T-cell (primary cell): ENCODE data around the gene RTP5. TPM values are rescaled to one million over a fixed set of nuclear protein-coding genes. Genes with fewer than 3 reads are reported as not detected.

Source experiments
- ATAC-seq, 4 experiments: fragments of 200-7000 bp in 3 of 4; fragments of 150-1000 bp in 1 of 4; cut with Tn5 transposase; replicated peaks in 1 of 4; 1 replicate in 3 of 4; 2 replicates in 1 of 4; pipeline ENCODE4 v1.10.0; 2021; ENCODE audit warnings: moderate library complexity in 3 of 4, mild to moderate bottlenecking in 2 of 4, moderate number of reproducible peaks in 1 of 4
- CTCF ChIA-PET, 2 donors: fragments of 300-600 bp; sonication (Branson Sonifier 250); formaldehyde crosslinking; loops; one replicate each; lab custom pipeline; 2022; ENCODE audit warnings: antibody characterized with exemption in 2 of 2; lab: Charles Lee
- POLR2A ChIA-PET, 2 donors: fragments of 300-600 bp; sonication (Branson Sonifier 250); formaldehyde crosslinking; loops; one replicate each; lab custom pipeline; 2022; ENCODE audit warnings: antibody characterized with exemption in 2 of 2; lab: Charles Lee
- DNase-seq, 35 experiments: peaks; one replicate each; pipeline versions ENCODE4 v3.0.0 to v3.0.0-alpha.2; 2013 to 2023
- H3K27ac ChIP-seq: one replicate; pipeline ENCODE4 v1.5.1; 2013; ENCODE audit warnings: low read length
- H3K27me3 ChIP-seq, 2 experiments: replicated peaks in 1 of 2; 1 replicate in 1 of 2; 2 replicates in 1 of 2; pipeline versions ENCODE4 v1.6.1 to v1.7.0; 2013; ENCODE audit warnings: low read length in 1 of 2, mixed read lengths in 1 of 2; ENCODE audit not compliant: control insufficient read depth in 2 of 2, insufficient read depth in 2 of 2; ENCODE audit errors: extremely low read depth in 1 of 2
- H3K36me3 ChIP-seq, 2 donors: 1 replicate in 1 of 2; 2 replicates in 1 of 2; pipeline versions ENCODE4 v1.6.1 to v1.7.0; 2013; ENCODE audit warnings: low read length in 1 of 2; ENCODE audit not compliant: control insufficient read depth in 2 of 2, insufficient read depth in 1 of 2; ENCODE audit errors: extremely low read depth in 1 of 2
- H3K4me1 ChIP-seq, 2 experiments: 1 replicate in 1 of 2; 2 replicates in 1 of 2; pipeline versions ENCODE4 v1.6.1 to v1.7.0; 2013; ENCODE audit warnings: low read length in 2 of 2, mixed read lengths in 1 of 2; ENCODE audit not compliant: insufficient read depth in 2 of 2, control insufficient read depth in 1 of 2; ENCODE audit errors: extremely low read depth in 1 of 2
- H3K4me3 ChIP-seq, 2 donors: 1 replicate in 1 of 2; 2 replicates in 1 of 2; pipeline versions ENCODE4 v1.5.1 to v1.7.0; 2013; ENCODE audit warnings: mild to moderate bottlenecking in 2 of 2, low read length in 1 of 2, moderate library complexity in 1 of 2; ENCODE audit not compliant: control insufficient read depth in 1 of 2; ENCODE audit errors: extremely low read depth in 1 of 2
- H3K9me3 ChIP-seq: 2 replicates; pipeline ENCODE4 v1.7.0; 2013
- H3K27ac Mint-ChIP-seq, 2 donors: one replicate each; pipeline ENCODE4 v1.8.0; 2020 to 2021; ENCODE audit warnings: mild to moderate bottlenecking in 2 of 2, mixed read lengths in 2 of 2
- H3K27me3 Mint-ChIP-seq, 2 donors: one replicate each; pipeline ENCODE4 v1.8.0; 2021 to 2022; ENCODE audit warnings: mixed read lengths in 2 of 2
- H3K36me3 Mint-ChIP-seq: one replicate; pipeline ENCODE4 v1.8.0; 2021; ENCODE audit warnings: mixed read lengths
- H3K4me1 Mint-ChIP-seq, 3 donors: one replicate each; pipeline ENCODE4 v1.8.0; 2020 to 2022; ENCODE audit warnings: mixed read lengths in 3 of 3, mild to moderate bottlenecking in 1 of 3
- H3K4me3 Mint-ChIP-seq, 3 donors: one replicate each; pipeline ENCODE4 v1.8.0; 2020 to 2022; ENCODE audit warnings: mild to moderate bottlenecking in 3 of 3, mixed read lengths in 3 of 3, moderate library complexity in 3 of 3
- H3K9me3 Mint-ChIP-seq, 3 donors: one replicate each; pipeline ENCODE4 v1.8.0; 2020 to 2022; ENCODE audit warnings: mixed read lengths in 3 of 3
- WGBS: methylation state at CpG from one replicate; pipeline ENCODE4 v1.1.5; 2013; ENCODE audit warnings: missing lambda C conversion rate; ENCODE audit not compliant: insufficient coverage; 5-methylcytosine and 5-hydroxymethylcytosine counted together
- total RNA-seq, 35 experiments: library from RNA in 6 of 35; stranded (reverse) in 6 of 35; fragments of 120-200 nt in 1 of 35; gene quantifications; one replicate each; pipeline versions ENCODE4 v1.2.1 to v1.2.4 and lab custom pipeline; 2013 to 2026

RTP5 gene
- total RNA-seq, 5 donors from 2014 or later (not counting 1 experiment from before 2014, with no cell fraction given): 0.26 to 1.4 (median 1.3) TPM

DNA sequence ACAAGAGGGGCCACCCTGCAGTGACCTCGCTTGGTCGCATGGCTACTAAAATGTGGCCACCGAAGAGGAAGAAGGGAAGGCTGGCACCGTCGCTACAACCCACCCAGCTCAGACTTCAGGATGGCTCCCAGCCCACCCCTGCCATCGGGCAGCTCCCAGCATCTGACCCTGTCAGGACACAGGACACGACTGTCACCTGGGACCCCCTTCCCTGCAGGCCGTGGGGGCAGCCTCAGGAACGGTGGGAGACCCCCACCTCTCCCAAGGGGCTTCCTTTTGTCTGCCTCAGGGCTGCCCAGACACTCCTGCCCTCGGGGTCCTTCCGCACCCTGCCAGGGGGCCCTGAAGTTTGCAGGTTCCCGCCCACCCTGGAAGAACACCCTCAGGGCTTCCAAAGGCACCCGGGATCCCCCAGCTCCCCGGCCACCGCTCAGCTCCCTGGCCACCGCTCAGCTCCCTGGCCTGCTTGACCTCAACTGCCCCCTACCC is 7.7 kb downstream of the RTP5 start:
- Histone ChIP-seq H3K4me1 (peaks cover 2 to 56% of the 10 kb centered on the region in 2 experiments), H3K36me3 (no peaks in the 10 kb centered on the region), H3K9me3 (no peaks in the 10 kb centered on the region), H3K27me3 (no peaks in the 10 kb centered on the region), H3K27ac (no peak overlapping the region), H3K4me3 (no peak overlapping the region)
- H3K4me3 Mint-ChIP-seq: no peak overlapping the region
- H3K36me3 Mint-ChIP-seq: no peaks in the 10 kb centered on the region
- H3K27me3 Mint-ChIP-seq: no peaks in the 10 kb centered on the region
- no peak for DNase-seq
- peaks cover 13 to 23% (median 13%) of the 10 kb centered on the region in 3 donors for H3K4me1 Mint-ChIP-seq
- ChIA-PET POLR2A (no interaction called here), CTCF (no interaction called here)
- 78% methylated on average over 9 of the region's 16 CpGs for WGBS
- no peaks in the 10 kb centered on the region for H3K9me3 Mint-ChIP-seq
- no peak overlapping the region for H3K27ac Mint-ChIP-seq
- no peak for ATAC-seq

DNA sequence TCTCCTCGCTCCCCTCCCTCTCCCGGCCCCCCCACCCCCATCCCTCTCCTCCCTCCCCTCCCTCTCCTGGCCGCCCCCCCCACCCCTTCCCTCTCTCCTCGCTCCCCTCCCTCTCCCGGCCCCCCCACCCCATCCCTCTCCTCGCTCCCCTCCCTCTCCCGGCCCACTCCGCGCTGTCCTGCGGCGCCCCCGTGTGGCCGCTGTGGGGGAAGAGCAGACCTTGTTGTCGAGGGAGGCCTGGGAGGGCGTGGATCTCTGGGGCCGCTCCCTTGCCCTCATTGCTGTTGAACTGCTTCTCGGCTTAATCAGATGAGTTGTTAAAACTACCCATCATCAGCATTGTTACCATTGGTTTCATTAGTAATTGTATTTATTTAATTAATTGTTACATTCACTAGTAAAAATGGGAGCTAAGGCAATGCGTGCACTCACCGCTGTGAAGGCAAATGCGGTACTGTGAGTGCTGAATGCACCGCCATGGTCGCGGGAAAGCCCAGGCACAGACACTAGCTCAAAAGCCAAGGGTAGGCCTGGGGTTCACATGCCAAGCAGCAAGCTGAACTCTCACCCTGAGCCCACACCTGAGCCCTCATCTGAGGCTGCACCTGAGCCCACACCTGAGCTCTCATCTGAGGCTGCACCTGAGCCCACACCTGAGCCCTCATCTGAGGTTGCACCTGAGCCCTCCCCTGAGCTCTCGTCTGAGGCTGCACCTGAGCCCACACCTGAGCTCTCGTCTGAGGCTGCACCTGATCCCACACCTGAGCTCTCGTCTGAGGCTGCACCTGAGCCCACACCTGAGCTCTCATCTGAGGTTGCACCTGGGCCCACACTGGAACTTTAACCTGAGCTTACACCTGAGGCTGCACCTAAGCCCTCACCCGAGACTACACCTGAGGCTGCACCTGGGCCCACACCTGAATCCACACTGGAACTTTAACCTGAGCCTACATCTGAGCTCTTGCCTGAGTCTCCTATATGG is 8.8 kb downstream of the RTP5 start:
- Histone ChIP-seq H3K4me3 (no peak overlapping the region), H3K36me3 (peaks cover 0 to 4% of the 10 kb centered on the region in 2 donors), H3K27ac (no peak overlapping the region), H3K27me3 (no peaks in the 10 kb centered on the region), H3K4me1 (peaks cover 12 to 54% of the 10 kb centered on the region in 2 experiments), H3K9me3 (no peaks in the 10 kb centered on the region)
- H3K27me3 Mint-ChIP-seq: no peaks in the 10 kb centered on the region
- no peaks in the 10 kb centered on the region for H3K36me3 Mint-ChIP-seq
- 80% methylated on average over 9 of the region's 27 CpGs for WGBS
- DNase-seq (peak; percentile 44 to 89 (median 67)), ATAC-seq (peak in 1 of 4 experiments; percentile 10)
- ChIA-PET POLR2A (no interaction called here), CTCF (interaction anchor here (0.6 to 1.5 kb wide), 8 partner anchors 10 to 798 kb away, joined by 3 to 9 read pairs (median 5); partner anchors contain the start of genes D2HGDH (in 1 of the 2), DTYMK (in 1 of the 2) and ING5 (in 1 of the 2))
- no peak overlapping the region for H3K4me3 Mint-ChIP-seq
- peaks cover 23 to 30% (median 23%) of the 10 kb centered on the region in 3 donors for H3K4me1 Mint-ChIP-seq
- H3K9me3 Mint-ChIP-seq: no peaks in the 10 kb centered on the region
- peak overlapping the region in 1 of 2 donors; percentile 19 for H3K27ac Mint-ChIP-seq

DNA sequence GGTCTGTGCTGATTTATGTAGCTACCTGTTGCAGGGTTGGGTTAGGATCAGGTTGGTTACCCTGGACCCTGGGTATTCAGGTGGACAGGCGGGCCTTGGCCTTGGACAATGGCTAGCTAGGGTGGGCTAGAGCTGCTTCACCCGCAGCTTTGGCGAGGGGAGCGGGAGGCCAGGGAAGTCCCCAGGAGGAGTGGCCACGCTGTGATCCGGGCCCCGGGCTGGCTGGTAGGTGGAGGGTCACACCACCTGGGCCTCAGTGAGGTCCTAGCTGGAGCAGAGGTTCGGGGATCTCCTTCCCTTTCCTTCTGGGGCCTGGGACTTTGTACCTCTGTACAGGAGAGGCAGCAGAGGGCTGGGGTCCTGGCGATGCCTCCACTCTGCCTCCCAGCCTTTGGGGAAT is 9.8 kb downstream of the RTP5 start:
- H3K27ac ChIP-seq: no peak overlapping the region
- Mint-ChIP-seq H3K4me1 (peaks cover 24 to 35% (median 31%) of the 10 kb centered on the region in 3 donors), H3K27ac (no peak overlapping the region), H3K27me3 (no peaks in the 10 kb centered on the region), H3K9me3 (no peaks in the 10 kb centered on the region), H3K4me3 (no peak overlapping the region), H3K36me3 (peaks cover 1% of the 10 kb centered on the region)
- H3K4me3 ChIP-seq: no peak overlapping the region
- ATAC-seq (no peak), DNase-seq (no peak)
- H3K27me3 ChIP-seq: no peaks in the 10 kb centered on the region
- H3K36me3 ChIP-seq: peaks cover 0 to 7% of the 10 kb centered on the region in 2 donors
- ChIA-PET CTCF (interaction anchor here (1.1 to 1.5 kb wide), 5 partner anchors 11 to 284 kb away, joined by 5 to 9 read pairs (median 5); partner anchors contain the start of gene DTYMK (in 1 of the 2)), POLR2A (no interaction called here)
- no peaks in the 10 kb centered on the region for H3K9me3 ChIP-seq
- 94% methylated on average over 7 of the region's 9 CpGs for WGBS
- peaks cover 12 to 46% of the 10 kb centered on the region in 2 experiments for H3K4me1 ChIP-seq

DNA sequence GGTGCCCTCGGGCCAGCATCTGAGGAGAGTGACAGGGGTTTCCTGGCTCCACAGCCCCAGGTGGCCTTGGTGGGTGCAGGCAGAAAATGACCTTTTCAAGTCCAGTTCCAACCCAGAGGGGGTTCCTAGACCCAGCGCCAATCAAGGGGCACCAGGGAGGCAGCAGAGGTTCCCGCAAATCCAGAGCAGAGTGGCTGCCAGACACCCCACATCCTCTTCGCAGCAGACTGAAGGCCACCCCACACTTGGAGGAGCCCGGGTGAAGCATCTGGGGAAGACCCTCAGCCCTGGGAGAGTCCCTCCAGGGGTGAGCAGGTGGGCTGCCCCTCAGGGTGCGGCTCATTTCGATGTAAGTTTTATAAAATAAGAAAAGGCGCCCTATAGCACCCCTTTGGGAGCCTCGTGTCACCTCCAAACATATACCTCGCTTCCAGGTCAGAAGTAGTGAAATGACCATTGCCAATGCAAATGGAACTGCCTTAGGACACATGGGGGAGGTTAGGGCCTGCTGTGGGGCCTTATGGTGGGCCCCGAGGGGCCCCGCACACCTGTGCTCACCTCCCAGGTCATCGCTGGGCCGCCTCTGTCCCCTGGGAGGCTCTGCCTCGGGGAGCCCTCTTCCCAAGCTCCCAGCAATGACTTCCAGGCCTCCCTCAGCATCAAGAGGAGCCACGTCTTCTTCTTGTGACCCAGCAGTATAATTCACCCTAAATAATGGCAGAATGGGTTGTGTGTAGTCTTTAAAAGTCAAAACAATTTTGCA is 11.0 kb downstream of the RTP5 start:
- 87% methylated on average over 10 of the region's 16 CpGs for WGBS
- no peak for DNase-seq
- CTCF ChIA-PET: no interaction called here

DNA sequence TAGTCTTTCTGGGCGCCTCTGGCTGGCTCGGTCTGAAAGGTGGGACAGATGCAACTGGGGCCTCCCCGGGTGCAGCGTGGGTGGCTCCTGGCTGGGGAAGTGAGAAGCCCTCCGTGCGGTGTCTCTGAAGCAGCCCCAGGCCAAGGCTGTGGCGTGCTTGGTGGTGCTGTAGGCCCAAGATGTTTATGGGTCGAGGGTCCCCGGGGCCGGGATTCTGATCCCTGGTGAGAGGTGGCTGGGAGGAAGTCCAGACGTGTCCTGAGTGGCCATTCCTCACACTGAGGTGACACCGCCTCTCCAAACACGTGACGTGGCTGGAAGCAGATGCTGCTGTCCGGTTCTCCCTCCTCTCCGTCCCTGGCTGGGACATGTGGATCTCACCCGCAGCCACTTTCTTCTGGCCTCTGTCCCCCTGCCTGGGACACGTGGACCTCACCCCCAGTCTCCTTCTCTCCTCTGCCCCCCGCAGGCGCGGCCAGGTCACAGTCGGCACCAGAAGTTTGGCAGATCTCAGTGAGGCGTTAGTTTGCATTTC is 12.6 kb downstream of the RTP5 start:
- H3K9me3 ChIP-seq: no peaks in the 10 kb centered on the region
- peaks cover 12 to 39% of the 10 kb centered on the region in 2 experiments for H3K4me1 ChIP-seq
- no peaks in the 10 kb centered on the region for H3K9me3 Mint-ChIP-seq
- H3K36me3 Mint-ChIP-seq: peaks cover 15% of the 10 kb centered on the region
- peak; percentile 32 to 51 (median 42) for ATAC-seq
- peak overlapping the region; percentile 51 for H3K27ac ChIP-seq
- peak overlapping the region; percentile 89 to 90 for H3K27ac Mint-ChIP-seq
- WGBS: 12% methylated on average over 10 of the region's 23 CpGs
- H3K27me3 Mint-ChIP-seq: no peaks in the 10 kb centered on the region
- peaks cover 7 to 25% of the 10 kb centered on the region in 2 donors for H3K36me3 ChIP-seq
- H3K4me1 Mint-ChIP-seq: peaks cover 38 to 49% (median 46%) of the 10 kb centered on the region in 3 donors
- peak overlapping the region; percentile 60 to 66 for H3K4me3 ChIP-seq
- POLR2A ChIA-PET: no interaction called here
- peak in 10 of 35 experiments; percentile 26 to 70 (median 48) for DNase-seq
- H3K27me3 ChIP-seq: no peaks in the 10 kb centered on the region
- peak overlapping the region; percentile 76 to 88 (median 81) for H3K4me3 Mint-ChIP-seq
- CTCF ChIA-PET: no interaction called here

More for the DNA sequence above, 11.0 kb downstream of the RTP5 start:
- peak overlapping the region; percentile 76 to 88 (median 81) for H3K4me3 Mint-ChIP-seq
- H3K36me3 Mint-ChIP-seq: peaks cover 4% of the 10 kb centered on the region
- peaks cover 12 to 37% of the 10 kb centered on the region in 2 experiments for H3K4me1 ChIP-seq
- no peaks in the 10 kb centered on the region for H3K27me3 ChIP-seq
- H3K27ac Mint-ChIP-seq: peak overlapping the region; percentile 89 to 90
- no peaks in the 10 kb centered on the region for H3K27me3 Mint-ChIP-seq
- H3K36me3 ChIP-seq: peaks cover 2 to 19% of the 10 kb centered on the region in 2 donors
- ATAC-seq: no peak
- peaks cover 25 to 37% (median 35%) of the 10 kb centered on the region in 3 donors for H3K4me1 Mint-ChIP-seq
- peak overlapping the region; percentile 55 for H3K27ac ChIP-seq
- POLR2A ChIA-PET: no interaction called here
- no peaks in the 10 kb centered on the region for H3K9me3 ChIP-seq
- no peaks in the 10 kb centered on the region for H3K9me3 Mint-ChIP-seq
- H3K4me3 ChIP-seq: peak overlapping the region in 1 of 2 donors; percentile 66
